RPMI7951 (cell line): ENCODE results near the gene PXN. TPM values are rescaled to one million over a fixed set of nuclear protein-coding genes. Genes with fewer than 3 reads are reported as not detected.
"Not testable (repeated sequence)": the region's sequence is repeated elsewhere in the genome, so short reads cannot be mapped to it uniquely, and the experiment has no call there.

Experiments
- DNase-seq: peaks from one replicate; pipeline ENCODE4 v3.0.0-alpha.2; 2012; ENCODE audit warnings: low read depth
- total RNA-seq: library from RNA; depleted of rRNA; stranded (reverse); fragments of >200 nt; shearing (Covaris generic); gene quantifications from 2 replicates; pipeline ENCODE4 v1.2.3, GENCODE V29; 2014

PXN gene
- total RNA-seq, 1 experiment from 2014 or later = 57.9 TPM

- no peak for DNase-seq
Measured at GRCh38 chr12:120241561-120242274, 23.8 kb downstream of the PXN start.

- peak; percentile 51 for DNase-seq
Measured at GRCh38 chr12:120240495-120240833, 25.1 kb downstream of the PXN start.

- no peak for DNase-seq
Measured at GRCh38 chr12:120239776-120240494, 25.6 kb downstream of the PXN start.

GRCh38 chr12:120238839-120239445 is 26.6 kb downstream of the PXN start:
- DNase-seq = no peak

GRCh38 chr12:120238217-120238616 is 27.3 kb downstream of the PXN start:
- no peak for DNase-seq

- peak; percentile 93 for DNase-seq
Measured at GRCh38 chr12:120237360-120238171, 28.0 kb downstream of the PXN start.

GRCh38 chr12:120236809-120237208 is 28.7 kb downstream of the PXN start:
- not testable (repeated sequence) for DNase-seq

- DNase-seq = no peak
Measured at GRCh38 chr12:120235369-120236323, 29.9 kb downstream of the PXN start.

- DNase-seq = peak; percentile 97
Measured at GRCh38 chr12:120234643-120235368, 30.7 kb downstream of the PXN start.

GRCh38 chr12:120231316-120232011 is 34.1 kb downstream of the PXN start:
- peak; percentile 98 for DNase-seq

GRCh38 chr12:120230974-120231315 is 34.6 kb downstream of the PXN start:
- no peak for DNase-seq

- DNase-seq = peak; percentile 96
Measured at GRCh38 chr12:120230326-120230973, 35.1 kb downstream of the PXN start.

- DNase-seq = peak; percentile 75
Measured at GRCh38 chr12:120229487-120230325, 35.8 kb downstream of the PXN start.

GRCh38 chr12:120229071-120229486 is 36.5 kb downstream of the PXN start:
- DNase-seq = no peak

GRCh38 chr12:120228291-120229070 is 37.0 kb downstream of the PXN start:
- DNase-seq = peak; percentile 72

- no peak for DNase-seq
Measured at GRCh38 chr12:120228041-120228290, 37.6 kb downstream of the PXN start.

GRCh38 chr12:120227233-120228040 is 38.1 kb downstream of the PXN start:
- no peak for DNase-seq
